Ishikawa (cell line): ENCODE results near the gene STRADB.

Experiments used
- CEBPB ChIP-seq: IDR thresholded peaks from 2 replicates; pipeline ENCODE4 v1.6.1; 2012
- CREB1 ChIP-seq: IDR thresholded peaks from 2 replicates; pipeline ENCODE4 v1.6.1; 2012; ENCODE audit warnings: low read depth
- EGR1 ChIP-seq: IDR thresholded peaks from 2 replicates; pipeline ENCODE4 v1.6.1; 2012
- EP300 ChIP-seq: IDR thresholded peaks from 2 replicates; pipeline ENCODE4 v1.6.1; 2012; ENCODE audit warnings: borderline replicate concordance
- FOXM1 ChIP-seq: IDR thresholded peaks from 2 replicates; pipeline ENCODE4 v1.6.1; 2012; ENCODE audit warnings: low read depth, borderline replicate concordance
- MAX ChIP-seq: IDR thresholded peaks from 2 replicates; pipeline ENCODE4 v1.6.1; 2012
- NFIC ChIP-seq: IDR thresholded peaks from 2 replicates; pipeline ENCODE4 v1.6.1; 2012
- RAD21 ChIP-seq: IDR thresholded peaks from 2 replicates; pipeline ENCODE4 v1.6.1; 2012; ENCODE audit warnings: low read depth
- REST ChIP-seq: IDR thresholded peaks from 2 replicates; pipeline ENCODE4 v1.6.1; 2012; ENCODE audit warnings: low read depth, mild to moderate bottlenecking
- TAF1 ChIP-seq: IDR thresholded peaks from 2 replicates; pipeline ENCODE4 v1.6.1; 2012; ENCODE audit warnings: low read depth, mild to moderate bottlenecking
- TCF12 ChIP-seq: IDR thresholded peaks from 2 replicates; pipeline ENCODE4 v1.6.1; 2012; ENCODE audit warnings: low read depth
- TEAD4 ChIP-seq: IDR thresholded peaks from 2 replicates; pipeline ENCODE4 v1.6.1; 2012
- USF1 ChIP-seq: IDR thresholded peaks from 2 replicates; pipeline ENCODE4 v1.6.1; 2012
- YY1 ChIP-seq: IDR thresholded peaks from 2 replicates; pipeline ENCODE4 v1.6.1; 2012; ENCODE audit warnings: low read depth
- ZBTB7A ChIP-seq: IDR thresholded peaks from 2 replicates; pipeline ENCODE4 v1.6.1; 2012; ENCODE audit warnings: low read depth

STRADB gene

GRCh38 chr2:201502713-201503112, 51.2 kb downstream of the STRADB start:
- TF ChIP-seq RAD21 (no peak), MAX (no peak), ZBTB7A (no peak), REST (no peak)

GRCh38 chr2:201507725-201508124, 56.2 kb downstream of the STRADB start:
- TF ChIP-seq ZBTB7A = no peak
- no peak for TF ChIP-seq NFIC
- TF ChIP-seq YY1 = no peak
- TF ChIP-seq TAF1 = no peak
- TF ChIP-seq RAD21 = no peak
- no peak for TF ChIP-seq FOXM1
- no peak for TF ChIP-seq EGR1
- TF ChIP-seq EP300 = no peak
- TF ChIP-seq TCF12 = no peak
- no peak for TF ChIP-seq TEAD4

- TF ChIP-seq YY1 (no peak), NFIC (no peak), REST (no peak), RAD21 (no peak), TCF12 (no peak), EGR1 (no peak), TAF1 (no peak), TEAD4 (no peak), CEBPB (no peak), MAX (no peak), CREB1 (no peak), ZBTB7A (no peak), FOXM1 (no peak), EP300 (no peak), USF1 (no peak)
These were observed 61.7 kb downstream of the STRADB start for GRCh38 chr2:201513271-201513670.

- TF ChIP-seq MAX (no peak), TCF12 (no peak), USF1 (no peak)
These were observed 64.2 kb downstream of the STRADB start for GRCh38 chr2:201515573-201516246.

GRCh38 chr2:201517094-201517493, 65.6 kb downstream of the STRADB start:
- TF ChIP-seq CREB1 (no peak), ZBTB7A (no peak), TEAD4 (no peak), TAF1 (no peak), CEBPB (no peak)

- TF ChIP-seq REST (no peak), TCF12 (no peak), CREB1 (no peak), USF1 (no peak), TEAD4 (no peak), MAX (no peak), RAD21 (no peak), FOXM1 (no peak), EGR1 (no peak), TAF1 (no peak), EP300 (no peak), ZBTB7A (no peak)
These were observed 68.7 kb downstream of the STRADB start for GRCh38 chr2:201520201-201520600.
